PC-3 (cell line): ENCODE measurements around the gene CENPC. TPM values are rescaled to one million over a fixed set of nuclear protein-coding genes. Genes with fewer than 3 reads are reported as not detected.

Source experiments
- ATAC-seq: fragments of 200-7000 bp; cut with Tn5 transposase; 2 replicates; pipeline ENCODE4 v1.9.1; 2020; ENCODE audit warnings: mild to moderate bottlenecking, moderate library complexity
- BruUV-seq: library from RNA; stranded (reverse); fragments of 400-500 nt; replicated peaks from 2 replicates; lab custom pipeline; 2021; lab: Mats Ljungman, UMichigan
- CTCF ChIA-PET: fragments of 300-600 bp; sonication (Branson Sonifier 250); formaldehyde crosslinking; loops from one replicate; lab custom pipeline; 2022; ENCODE audit warnings: antibody characterized with exemption; lab: Charles Lee
- POLR2A ChIA-PET: fragments of 300-600 bp; sonication (Branson Sonifier 250); formaldehyde crosslinking; loops from one replicate; lab custom pipeline; 2022; ENCODE audit warnings: antibody characterized with exemption; ENCODE audit not compliant: unreplicated experiment; lab: Charles Lee
- DNase-seq: peaks from one replicate; pipeline ENCODE4 v3.0.0-alpha.2; 2015
- H2AFZ ChIP-seq: fragments of 300-600 bp; sonication (generic); 2 replicates; pipeline ENCODE4 v1.6.0; 2016; ENCODE audit warnings: antibody characterized with exemption, low read length
- H3F3A ChIP-seq: fragments of 300-600 bp; sonication (generic); one replicate; pipeline ENCODE4 v1.6.0; 2017; ENCODE audit warnings: antibody characterized with exemption, low read length, control low read depth, mild to moderate bottlenecking; ENCODE audit not compliant: unreplicated experiment
- H3K27ac ChIP-seq: fragments of 300-600 bp; sonication (generic); 2 replicates; pipeline ENCODE4 v1.5.1; 2016; ENCODE audit warnings: mild to moderate bottlenecking, low read length
- H3K27me3 ChIP-seq: fragments of 300-600 bp; sonication (generic); 2 replicates; pipeline ENCODE4 v1.6.1; 2016; ENCODE audit warnings: low read length, mixed read lengths
- H3K36me3 ChIP-seq: fragments of 300-600 bp; sonication (generic); 2 replicates; pipeline ENCODE4 v1.6.1; 2016; ENCODE audit warnings: low read depth, mixed run types, low read length, mixed read lengths
- H3K4me1 ChIP-seq: fragments of 300-600 bp; sonication (generic); 2 replicates; pipeline ENCODE4 v1.5.1; 2016; ENCODE audit warnings: low read length; ENCODE audit not compliant: insufficient read depth
- H3K4me2 ChIP-seq: fragments of 300-600 bp; sonication (generic); 2 replicates; pipeline ENCODE4 v1.6.0; 2016; ENCODE audit warnings: low read length
- H3K4me3 ChIP-seq: fragments of 300-600 bp; sonication (generic); 2 replicates; pipeline ENCODE4 v1.5.1; 2016; ENCODE audit warnings: mild to moderate bottlenecking, low read length, mixed read lengths
- H3K79me2 ChIP-seq: fragments of 300-600 bp; sonication (generic); 2 replicates; pipeline ENCODE4 v1.6.1; 2017; ENCODE audit warnings: low read length, mixed read lengths
- H3K9ac ChIP-seq: fragments of 300-600 bp; sonication (generic); 2 replicates; pipeline ENCODE4 v1.6.0; 2016; ENCODE audit warnings: mild to moderate bottlenecking, low read length
- H3K9me2 ChIP-seq: fragments of 300-600 bp; sonication (generic); replicated peaks from 2 replicates; pipeline ENCODE4 v1.6.1; 2016; ENCODE audit warnings: mixed run types, low read length, mixed read lengths
- H3K9me3 ChIP-seq: fragments of 300-600 bp; sonication (generic); 2 replicates; pipeline ENCODE4 v1.6.1; 2016; ENCODE audit warnings: low read length, mixed read lengths
- H4K20me1 ChIP-seq: fragments of 300-600 bp; sonication (generic); 2 replicates; pipeline ENCODE4 v1.6.1; 2016; ENCODE audit warnings: low read length, mixed read lengths
- CTCF ChIP-seq: fragments of 300-600 bp; sonication (generic); conservative IDR thresholded peaks from 2 replicates; pipeline ENCODE4 v1.5.1; 2017; ENCODE audit warnings: antibody characterized with exemption, low read depth, mild to moderate bottlenecking, low read length
- EZH2 ChIP-seq: fragments of 300-600 bp; sonication (generic); IDR thresholded peaks from one replicate; pipeline ENCODE4 v1.6.1; 2017; ENCODE audit warnings: antibody characterized with exemption, mild to moderate bottlenecking, low read length; ENCODE audit not compliant: unreplicated experiment
- EZH2phosphoT487 ChIP-seq: fragments of 300-600 bp; sonication (generic); IDR thresholded peaks from 2 replicates; pipeline ENCODE4 v1.6.1; 2018; ENCODE audit warnings: mild to moderate bottlenecking, antibody characterized with exemption, low read length, borderline replicate concordance
- intact Hi-C: fragments of 100-400 bp; cut with micrococcal nuclease; formaldehyde crosslinking; loops from 2 replicates; pipeline ENCODE4 v1.9.0; 2023
- total RNA-seq: library from RNA; depleted of rRNA; stranded (reverse); fragments of >200 nt; gene quantifications from 2 replicates; pipeline ENCODE4 v1.2.3, GENCODE V29; 2014

The CENPC gene
- total RNA-seq, 1 experiment from 2014 or later, result 10.6 TPM

GRCh38 chr4:67573193-67573592, 27.9 kb upstream of the CENPC start:
- ChIA-PET POLR2A (no interaction called here), CTCF (interaction anchor here (0.6 kb wide), 1 partner anchor 166 kb away, joined by 3 read pairs; no protein-coding TSS in a partner anchor)
- TF ChIP-seq EZH2 (no peak), CTCF (no peak), EZH2phosphoT487 (no peak)
- H2AFZ ChIP-seq, result no peak overlapping the region
- H3K9me3 ChIP-seq, result no peaks in the 10 kb centered on the region
- no peaks in the 10 kb centered on the region for H4K20me1 ChIP-seq
- H3K9ac ChIP-seq, result no peak overlapping the region
- no peaks in the 10 kb centered on the region for H3K79me2 ChIP-seq
- H3K4me2 ChIP-seq, result no peak overlapping the region
- no peak overlapping the region for H3K4me3 ChIP-seq
- ATAC-seq, result no peak
- no peaks in the 10 kb centered on the region for H3K9me2 ChIP-seq
- no peaks in the 10 kb centered on the region for H3F3A ChIP-seq
- intact Hi-C loops, result no loop called here
- H3K36me3 ChIP-seq, result no peaks in the 10 kb centered on the region
- H3K4me1 ChIP-seq, result no peaks in the 10 kb centered on the region
- DNase-seq, result no peak
- BruUV-seq, result no TSS peak
- H3K27me3 ChIP-seq, result no peaks in the 10 kb centered on the region
- H3K27ac ChIP-seq, result no peak overlapping the region

- TF ChIP-seq EZH2phosphoT487, result no peak
- Histone ChIP-seq H3K4me1 (no peaks in the 10 kb centered on the region), H3K4me2 (no peak overlapping the region), H3K36me3 (no peaks in the 10 kb centered on the region), H3K9me3 (no peaks in the 10 kb centered on the region), H2AFZ (no peak overlapping the region), H3K79me2 (no peaks in the 10 kb centered on the region), H3F3A (no peaks in the 10 kb centered on the region), H3K4me3 (no peak overlapping the region), H3K9me2 (no peaks in the 10 kb centered on the region), H3K27me3 (no peaks in the 10 kb centered on the region), H3K27ac (no peak overlapping the region), H3K9ac (no peak overlapping the region), H4K20me1 (no peaks in the 10 kb centered on the region)
- no peak for DNase-seq
- ChIA-PET POLR2A (no interaction called here), CTCF (no interaction called here)
- intact Hi-C loops, result no loop called here
- no peak for ATAC-seq
- no TSS peak for BruUV-seq
Observed at GRCh38 chr4:67571975-67572374, 26.7 kb upstream of the CENPC start.

GRCh38 chr4:67570537-67570936, 25.2 kb upstream of the CENPC start:
- Histone ChIP-seq H3K27me3 (no peaks in the 10 kb centered on the region), H3K9me3 (no peaks in the 10 kb centered on the region), H3K27ac (no peak overlapping the region), H3K4me3 (no peak overlapping the region), H3F3A (no peaks in the 10 kb centered on the region), H3K4me1 (no peaks in the 10 kb centered on the region), H3K9me2 (no peaks in the 10 kb centered on the region), H3K36me3 (no peaks in the 10 kb centered on the region), H3K4me2 (no peak overlapping the region), H4K20me1 (no peaks in the 10 kb centered on the region), H3K9ac (no peak overlapping the region), H3K79me2 (no peaks in the 10 kb centered on the region), H2AFZ (no peak overlapping the region)
- intact Hi-C loops, result no loop called here
- ChIA-PET POLR2A (no interaction called here), CTCF (no interaction called here)
- TF ChIP-seq CTCF (no peak), EZH2phosphoT487 (no peak), EZH2 (no peak)
- no TSS peak for BruUV-seq
- ATAC-seq (no peak), DNase-seq (no peak)
